Gastrocnemius medialis (tissue), 4 donors: ENCODE data around the gene ISM1. TPM values are rescaled to one million over a fixed set of nuclear protein-coding genes. Genes with fewer than 3 reads are reported as not detected.

Experiments
- ATAC-seq, 2 donors: fragments of 150-250 bp; one replicate each; pipeline ENCODE4 v1.9.1; 2016
- DNase-seq, 2 donors: peaks; one replicate each; pipeline ENCODE4 v3.0.0-alpha.2; 2019
- H3K27ac ChIP-seq, 4 donors: fragments of 200-600 bp; sonication (generic); 1 replicate in 1 of 4; 2 replicates in 3 of 4; pipeline ENCODE4 v1.5.1; 2016 to 2018; ENCODE audit warnings: mild to moderate bottlenecking in 2 of 4, moderate library complexity in 1 of 4
- H3K27me3 ChIP-seq, 3 donors: fragments of 200-600 bp; sonication (generic) in 2 of 3; 1 replicate in 1 of 3; 2 replicates in 2 of 3; pipeline versions ENCODE4 v1.5.1 to v1.6.0; 2016 to 2019; ENCODE audit warnings: mild to moderate bottlenecking in 1 of 3, moderate library complexity in 1 of 3
- H3K36me3 ChIP-seq, 2 donors: fragments of 200-600 bp; sonication (generic) in 1 of 2; one replicate each; pipeline ENCODE4 v1.5.1; 2017 to 2018
- H3K4me1 ChIP-seq, 2 donors: fragments of 200-600 bp; sonication (generic) in 1 of 2; one replicate each; pipeline ENCODE4 v1.5.1; 2016 to 2017; ENCODE audit warnings: mild to moderate bottlenecking in 2 of 2
- H3K4me3 ChIP-seq, 4 donors: fragments of 200-600 bp; sonication (generic) in 3 of 4; 1 replicate in 1 of 4; 2 replicates in 3 of 4; pipeline ENCODE4 v1.5.1; 2016 to 2019; ENCODE audit warnings: mild to moderate bottlenecking in 2 of 4
- H3K9me3 ChIP-seq, 3 donors: fragments of 200-600 bp; sonication (generic) in 2 of 3; 1 replicate in 1 of 3; 2 replicates in 2 of 3; pipeline ENCODE4 v1.5.1; 2016 to 2019
- POLR2A ChIP-seq, 2 donors: fragments of 450-650 bp; IDR thresholded peaks; one replicate each; pipeline ENCODE4 v1.6.1; 2017; ENCODE audit warnings: antibody characterized with exemption in 2 of 2, mild to moderate bottlenecking in 2 of 2, moderate library complexity in 2 of 2
- in situ Hi-C, 4 donors: fragments of 200-750 bp; cut with MboI; loops; one replicate each; pipeline versions ENCODE4 v1.15.0 to v1.8.0; 2017; ENCODE audit warnings: low sequenced_read_pairs in 4 of 4
- intact Hi-C: fragments of 100-400 bp; cut with DNase I; formaldehyde crosslinking; loops from one replicate; pipeline ENCODE4 v1.15.1; 2023; ENCODE audit warnings: low total_unique reads
- total RNA-seq, 4 donors: library from RNA; depleted of rRNA; stranded (reverse); fragments of >200 nt; gene quantifications; one replicate each; pipeline versions ENCODE4 v1.1.0 to v1.2.3, GENCODE V29; 2016
- TF ChIP-seq, protein P1 (sequence below), 5 experiments: fragments of 450-650 bp in 3 of 5; fragments of 200-600 bp in 2 of 5; sonication (generic) in 2 of 5; IDR thresholded peaks in 4 of 5; conservative IDR thresholded peaks in 1 of 5; 1 replicate in 4 of 5; 2 replicates in 1 of 5; pipeline ENCODE4 v1.5.1; 2016 to 2019; ENCODE audit warnings: antibody characterized with exemption in 5 of 5, mild to moderate bottlenecking in 3 of 5, moderate library complexity in 3 of 5

The ISM1 gene
- total RNA-seq, 4 donors from 2014 or later = 0.61 to 3.7 (median 0.78) TPM

DNA sequence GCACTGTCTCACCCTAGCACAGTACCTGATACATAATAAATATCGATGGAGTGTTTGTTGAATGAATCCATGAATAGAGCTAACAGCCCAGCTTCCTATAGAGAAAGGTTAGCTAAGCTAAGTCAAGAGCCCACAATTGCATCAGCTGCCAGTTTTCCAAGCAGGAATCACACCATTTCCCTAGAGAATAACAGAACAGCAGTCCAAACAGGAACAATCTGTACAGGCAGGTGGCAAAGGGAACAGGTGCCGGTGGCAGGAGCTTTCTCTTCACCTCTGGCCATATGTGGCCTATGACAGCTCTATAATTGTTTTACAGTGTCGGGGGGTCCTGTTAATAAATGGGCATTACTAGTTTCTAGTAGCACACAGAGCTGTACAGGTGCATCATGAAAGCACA lies 38.8 kb downstream of the ISM1 start:
- TF ChIP-seq, protein P1, sequence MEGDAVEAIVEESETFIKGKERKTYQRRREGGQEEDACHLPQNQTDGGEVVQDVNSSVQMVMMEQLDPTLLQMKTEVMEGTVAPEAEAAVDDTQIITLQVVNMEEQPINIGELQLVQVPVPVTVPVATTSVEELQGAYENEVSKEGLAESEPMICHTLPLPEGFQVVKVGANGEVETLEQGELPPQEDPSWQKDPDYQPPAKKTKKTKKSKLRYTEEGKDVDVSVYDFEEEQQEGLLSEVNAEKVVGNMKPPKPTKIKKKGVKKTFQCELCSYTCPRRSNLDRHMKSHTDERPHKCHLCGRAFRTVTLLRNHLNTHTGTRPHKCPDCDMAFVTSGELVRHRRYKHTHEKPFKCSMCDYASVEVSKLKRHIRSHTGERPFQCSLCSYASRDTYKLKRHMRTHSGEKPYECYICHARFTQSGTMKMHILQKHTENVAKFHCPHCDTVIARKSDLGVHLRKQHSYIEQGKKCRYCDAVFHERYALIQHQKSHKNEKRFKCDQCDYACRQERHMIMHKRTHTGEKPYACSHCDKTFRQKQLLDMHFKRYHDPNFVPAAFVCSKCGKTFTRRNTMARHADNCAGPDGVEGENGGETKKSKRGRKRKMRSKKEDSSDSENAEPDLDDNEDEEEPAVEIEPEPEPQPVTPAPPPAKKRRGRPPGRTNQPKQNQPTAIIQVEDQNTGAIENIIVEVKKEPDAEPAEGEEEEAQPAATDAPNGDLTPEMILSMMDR (IDR thresholded peaks at IDR 0.05 in 4 of 5, conservative IDR thresholded peaks at IDR 0.05 in 1 of 5) = no peak
- TF ChIP-seq POLR2A (IDR thresholded peaks at IDR 0.05) = no peak
- Histone ChIP-seq H3K4me1 (no peaks in the 10 kb centered on the region), H3K27ac (no peak overlapping the region), H3K36me3 (no peaks in the 10 kb centered on the region), H3K9me3 (no peaks in the 10 kb centered on the region), H3K4me3 (no peak overlapping the region), H3K27me3 (no peaks in the 10 kb centered on the region)
- intact Hi-C loops = no loop called here
- ATAC-seq = no peak
- in situ Hi-C loops = loop anchor here in 2 of 4 donors (10.0 to 25.0 kb wide), 2 partner anchors 145 to 277 kb away; no protein-coding TSS in a partner anchor
- no peak for DNase-seq

DNA sequence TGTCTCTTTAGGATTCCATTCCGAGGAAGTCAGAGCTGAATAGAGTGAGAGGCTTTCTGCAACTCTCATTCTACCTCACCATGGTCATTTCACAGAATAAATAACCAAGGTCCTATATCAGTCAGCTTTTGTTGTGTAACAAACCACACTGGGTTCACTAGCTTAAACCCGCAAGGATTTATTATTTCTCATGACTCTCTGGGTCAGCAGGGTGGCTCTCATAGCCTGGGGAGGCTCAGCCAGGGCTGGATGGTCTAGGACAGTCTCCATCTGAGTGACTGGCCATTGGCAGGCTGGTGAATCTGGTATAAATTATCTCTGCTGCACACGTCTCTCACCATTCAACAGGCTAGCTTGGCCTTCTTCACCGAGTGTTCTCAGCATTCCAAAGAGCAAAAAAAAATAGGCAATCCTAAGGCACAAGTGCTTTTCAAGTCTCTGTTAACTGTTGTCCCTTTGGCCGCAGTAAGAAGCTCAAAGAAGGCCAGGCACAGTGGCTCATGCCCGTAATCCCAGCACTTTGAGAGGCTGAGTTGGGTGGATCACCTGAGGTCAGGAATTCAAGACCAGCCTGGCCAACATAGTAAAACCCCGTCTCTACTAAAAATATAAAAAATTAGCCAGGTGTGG lies 39.7 kb downstream of the ISM1 start:
- H3K4me3 ChIP-seq = no peak overlapping the region
- H3K27ac ChIP-seq = no peak overlapping the region
- in situ Hi-C loops (loop anchor here in 2 of 4 donors (10.0 to 25.0 kb wide), 2 partner anchors 146 to 277 kb away; no protein-coding TSS in a partner anchor), intact Hi-C loops (no loop called here)
- H3K36me3 ChIP-seq = no peaks in the 10 kb centered on the region
- no peaks in the 10 kb centered on the region for H3K27me3 ChIP-seq
- ATAC-seq (no peak), DNase-seq (no peak)
- H3K9me3 ChIP-seq = no peaks in the 10 kb centered on the region
- H3K4me1 ChIP-seq = no peaks in the 10 kb centered on the region
- TF ChIP-seq, protein P1 (IDR thresholded peaks at IDR 0.05 in 4 of 5, conservative IDR thresholded peaks at IDR 0.05 in 1 of 5) = no peak
- TF ChIP-seq POLR2A (IDR thresholded peaks at IDR 0.05) = no peak

DNA sequence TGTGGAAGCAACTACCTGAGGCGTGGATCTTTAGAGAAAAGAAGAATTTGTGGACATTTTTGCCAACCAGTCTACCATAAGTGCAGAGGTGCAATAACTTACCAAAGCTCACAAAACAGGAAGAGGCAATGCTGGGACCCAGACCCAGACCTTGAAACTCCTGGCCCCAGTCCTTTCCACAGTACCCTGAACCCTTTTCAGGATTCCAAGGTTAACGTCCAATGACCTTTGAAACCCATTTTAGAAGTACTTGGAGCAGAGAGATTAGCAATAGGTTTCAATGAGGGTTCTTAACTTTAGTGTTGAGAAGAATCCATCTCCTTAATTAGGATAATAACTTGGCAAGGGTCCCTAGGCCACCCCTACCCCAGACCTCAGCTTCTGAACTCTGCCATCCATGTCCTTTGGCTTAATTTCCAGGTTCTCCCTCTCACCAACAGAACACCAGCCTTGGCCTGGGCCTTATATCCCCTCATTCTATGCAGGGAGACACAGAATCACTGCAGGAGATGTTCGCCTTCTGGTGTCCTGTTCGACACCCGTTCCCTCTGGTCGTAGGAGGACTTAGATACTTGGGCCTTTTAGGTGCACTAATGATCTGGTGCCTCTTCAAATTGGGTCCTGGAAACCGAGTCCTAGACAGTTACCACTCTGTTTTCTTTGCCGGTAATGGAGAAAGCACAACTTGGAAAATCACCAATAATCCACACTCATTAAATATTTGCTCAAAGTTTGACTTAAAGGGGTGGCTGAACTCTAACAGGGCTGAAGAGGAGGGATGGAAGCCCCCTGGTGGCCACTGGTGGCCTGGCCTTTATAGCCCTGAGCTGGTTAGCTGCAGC lies 40.6 kb downstream of the ISM1 start:
- TF ChIP-seq POLR2A (IDR thresholded peaks at IDR 0.05) = no peak
- TF ChIP-seq, protein P1 (IDR thresholded peaks at IDR 0.05 in 4 of 5, conservative IDR thresholded peaks at IDR 0.05 in 1 of 5) = peak in 3 of 5 experiments; percentile 42 to 70 (median 65)

DNA sequence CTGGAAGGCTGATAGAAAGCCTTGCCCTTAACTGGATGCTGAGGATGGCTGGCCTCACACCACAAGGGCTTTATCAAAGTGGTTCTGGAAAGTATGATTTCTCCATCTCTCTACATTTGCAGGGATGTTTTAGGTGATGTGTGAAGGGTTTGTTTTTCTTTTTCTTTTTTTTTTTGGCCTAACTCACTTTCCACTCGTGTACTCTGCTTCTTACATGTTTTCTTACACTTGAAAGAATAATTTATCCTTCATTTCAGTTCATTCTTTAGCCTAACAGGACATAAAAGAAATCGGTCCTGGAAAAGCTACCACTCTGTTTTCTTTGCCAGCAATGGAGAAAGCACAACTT lies 41.2 kb downstream of the ISM1 start:
- no peak for TF ChIP-seq POLR2A (IDR thresholded peaks at IDR 0.05)
- TF ChIP-seq, protein P1 (IDR thresholded peaks at IDR 0.05 in 4 of 5, conservative IDR thresholded peaks at IDR 0.05 in 1 of 5) = no peak
- intact Hi-C loops = loop anchor here (1.0 kb wide), 1 partner anchor 143 kb away; no protein-coding TSS in a partner anchor
- H3K9me3 ChIP-seq = no peaks in the 10 kb centered on the region
- no peak overlapping the region for H3K27ac ChIP-seq
- no peaks in the 10 kb centered on the region for H3K4me1 ChIP-seq
- H3K36me3 ChIP-seq = no peaks in the 10 kb centered on the region
- no peak overlapping the region for H3K4me3 ChIP-seq
- ATAC-seq = no peak
- no peaks in the 10 kb centered on the region for H3K27me3 ChIP-seq
- DNase-seq = no peak
- in situ Hi-C loops = loop anchor here in 2 of 4 donors (10.0 to 25.0 kb wide), 2 partner anchors 147 to 275 kb away; no protein-coding TSS in a partner anchor

More for the DNA sequence above, 40.6 kb downstream of the ISM1 start:
- Histone ChIP-seq H3K36me3 (no peaks in the 10 kb centered on the region), H3K4me3 (no peak overlapping the region), H3K27ac (no peak overlapping the region), H3K9me3 (no peaks in the 10 kb centered on the region), H3K4me1 (no peaks in the 10 kb centered on the region), H3K27me3 (no peaks in the 10 kb centered on the region)
- intact Hi-C loops (loop anchor here (1.0 kb wide), 1 partner anchor 142 kb away; no protein-coding TSS in a partner anchor), in situ Hi-C loops (loop anchor here in 2 of 4 donors (10.0 to 25.0 kb wide), 2 partner anchors 147 to 276 kb away; no protein-coding TSS in a partner anchor)
- peak in 1 of 2 donors; percentile 39 for ATAC-seq
- DNase-seq = peak in 1 of 2 donors; percentile 23
